ENCODE data around the gene TMPRSS7.

Gene TMPRSS7

GRCh38 chr3:112124907-112125607 lies 90.5 kb downstream of the TMPRSS7 start:
- H3K9ac ChIP-seq (ENCODE audit: low read depth in 1 of 2, low read length in 2 of 2): no peak overlapping the region
- no peaks in the 10 kb centered on the region for H3K9me3 ChIP-seq (ENCODE audit: control insufficient read depth in 2 of 2, low read length in 2 of 2)
- no peaks in the 10 kb centered on the region for H3K27me3 ChIP-seq (ENCODE audit: control insufficient read depth in 2 of 2, insufficient read depth in 2 of 2, low read length in 2 of 2)
- H3K4me3 ChIP-seq (ENCODE audit: low read length in 2 of 2): no peak overlapping the region
- no peak overlapping the region for H3K27ac ChIP-seq (ENCODE audit: low read depth in 2 of 2, low read length in 2 of 2)
- no peaks in the 10 kb centered on the region for H3K4me1 ChIP-seq (ENCODE audit: control insufficient read depth in 2 of 2, insufficient read depth in 2 of 2, low read length in 2 of 2)
- H3K36me3 ChIP-seq (ENCODE audit: control insufficient read depth in 2 of 2, insufficient read depth in 2 of 2, low read length in 2 of 2): peaks cover 8 to 16% of the 10 kb centered on the region in 2 donors

DNA sequence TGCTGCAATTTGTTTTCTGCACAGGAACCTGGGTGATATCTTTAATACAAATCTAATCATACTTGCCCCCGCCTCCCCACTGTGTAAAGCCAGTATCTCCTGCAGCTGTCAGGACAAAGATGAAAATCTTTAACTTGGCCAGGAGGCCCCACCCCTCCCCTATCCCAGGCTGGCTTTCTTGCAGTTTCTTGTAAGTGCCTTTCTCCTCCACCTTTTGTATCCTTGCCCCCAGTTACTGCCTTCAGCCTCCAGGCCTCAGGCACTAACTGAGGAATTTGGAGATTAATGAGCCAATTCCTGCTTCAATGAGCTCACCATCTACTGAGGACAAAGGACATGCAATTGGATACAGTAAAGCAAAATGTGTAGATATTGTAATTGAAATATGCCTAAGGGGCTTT lies 92.0 kb downstream of the TMPRSS7 start:
- Histone ChIP-seq H3K27ac (ENCODE audit: low read depth in 2 of 2, low read length in 2 of 2) (no peak overlapping the region), H3K9me3 (ENCODE audit: control insufficient read depth in 2 of 2, low read length in 2 of 2) (no peaks in the 10 kb centered on the region), H3K9ac (ENCODE audit: low read depth in 1 of 2, low read length in 2 of 2) (no peak overlapping the region), H3K27me3 (ENCODE audit: control insufficient read depth in 2 of 2, insufficient read depth in 2 of 2, low read length in 2 of 2) (no peaks in the 10 kb centered on the region), H3K4me1 (ENCODE audit: control insufficient read depth in 2 of 2, insufficient read depth in 2 of 2, low read length in 2 of 2) (no peaks in the 10 kb centered on the region), H3K36me3 (ENCODE audit: control insufficient read depth in 2 of 2, insufficient read depth in 2 of 2, low read length in 2 of 2) (peaks cover 3 to 11% of the 10 kb centered on the region in 2 donors), H3K4me3 (ENCODE audit: low read length in 2 of 2) (no peak overlapping the region)

GRCh38 chr3:112127522-112128494 lies 93.3 kb downstream of the TMPRSS7 start:
- Histone ChIP-seq H3K4me1 (ENCODE audit: control insufficient read depth in 2 of 2, insufficient read depth in 2 of 2, low read length in 2 of 2) (no peaks in the 10 kb centered on the region), H3K27me3 (ENCODE audit: control insufficient read depth in 2 of 2, insufficient read depth in 2 of 2, low read length in 2 of 2) (no peaks in the 10 kb centered on the region), H3K9me3 (ENCODE audit: control insufficient read depth in 2 of 2, low read length in 2 of 2) (no peaks in the 10 kb centered on the region), H3K4me3 (ENCODE audit: low read length in 2 of 2) (peak overlapping the region in 1 of 2 donors; percentile 34), H3K9ac (ENCODE audit: low read depth in 1 of 2, low read length in 2 of 2) (no peak overlapping the region), H3K36me3 (ENCODE audit: control insufficient read depth in 2 of 2, insufficient read depth in 2 of 2, low read length in 2 of 2) (peaks cover 3 to 6% of the 10 kb centered on the region in 2 donors), H3K27ac (ENCODE audit: low read depth in 2 of 2, low read length in 2 of 2) (peak overlapping the region in 1 of 2 donors; percentile 53)

GRCh38 chr3:112128843-112129727 lies 94.5 kb downstream of the TMPRSS7 start:
- Histone ChIP-seq H3K36me3 (ENCODE audit: control insufficient read depth in 2 of 2, insufficient read depth in 2 of 2, low read length in 2 of 2) (peaks cover 0 to 6% of the 10 kb centered on the region in 2 donors), H3K4me3 (ENCODE audit: low read length in 2 of 2) (no peak overlapping the region), H3K27me3 (ENCODE audit: control insufficient read depth in 2 of 2, insufficient read depth in 2 of 2, low read length in 2 of 2) (no peaks in the 10 kb centered on the region), H3K9me3 (ENCODE audit: control insufficient read depth in 2 of 2, low read length in 2 of 2) (no peaks in the 10 kb centered on the region), H3K9ac (ENCODE audit: low read depth in 1 of 2, low read length in 2 of 2) (no peak overlapping the region), H3K4me1 (ENCODE audit: control insufficient read depth in 2 of 2, insufficient read depth in 2 of 2, low read length in 2 of 2) (peaks cover 0 to 3% of the 10 kb centered on the region in 2 donors), H3K27ac (ENCODE audit: low read depth in 2 of 2, low read length in 2 of 2) (peak overlapping the region in 1 of 2 donors; percentile 3)

GRCh38 chr3:112129925-112130637 lies 95.5 kb downstream of the TMPRSS7 start:
- peaks cover 0 to 5% of the 10 kb centered on the region in 2 donors for H3K4me1 ChIP-seq (ENCODE audit: control insufficient read depth in 2 of 2, insufficient read depth in 2 of 2, low read length in 2 of 2)
- no peak overlapping the region for H3K27ac ChIP-seq (ENCODE audit: low read depth in 2 of 2, low read length in 2 of 2)
- H3K9me3 ChIP-seq (ENCODE audit: control insufficient read depth in 2 of 2, low read length in 2 of 2): no peaks in the 10 kb centered on the region
- H3K4me3 ChIP-seq (ENCODE audit: low read length in 2 of 2): no peak overlapping the region
- H3K27me3 ChIP-seq (ENCODE audit: control insufficient read depth in 2 of 2, insufficient read depth in 2 of 2, low read length in 2 of 2): no peaks in the 10 kb centered on the region
- no peak overlapping the region for H3K9ac ChIP-seq (ENCODE audit: low read depth in 1 of 2, low read length in 2 of 2)
- peaks cover 0 to 6% of the 10 kb centered on the region in 2 donors for H3K36me3 ChIP-seq (ENCODE audit: control insufficient read depth in 2 of 2, insufficient read depth in 2 of 2, low read length in 2 of 2)

GRCh38 chr3:112130638-112130993 lies 96.1 kb downstream of the TMPRSS7 start:
- H3K27ac ChIP-seq (ENCODE audit: low read depth in 2 of 2, low read length in 2 of 2): no peak overlapping the region
- H3K4me1 ChIP-seq (ENCODE audit: control insufficient read depth in 2 of 2, insufficient read depth in 2 of 2, low read length in 2 of 2): peaks cover 0 to 5% of the 10 kb centered on the region in 2 donors
- H3K9me3 ChIP-seq (ENCODE audit: control insufficient read depth in 2 of 2, low read length in 2 of 2): no peaks in the 10 kb centered on the region
- H3K27me3 ChIP-seq (ENCODE audit: control insufficient read depth in 2 of 2, insufficient read depth in 2 of 2, low read length in 2 of 2): no peaks in the 10 kb centered on the region
- peaks cover 0 to 6% of the 10 kb centered on the region in 2 donors for H3K36me3 ChIP-seq (ENCODE audit: control insufficient read depth in 2 of 2, insufficient read depth in 2 of 2, low read length in 2 of 2)
- no peak overlapping the region for H3K9ac ChIP-seq (ENCODE audit: low read depth in 1 of 2, low read length in 2 of 2)
- H3K4me3 ChIP-seq (ENCODE audit: low read length in 2 of 2): no peak overlapping the region
